HepG2 (cell line): ENCODE results near the gene ABAT. TPM values are rescaled to one million over a fixed set of nuclear protein-coding genes. Genes with fewer than 3 reads are reported as not detected.

Experiments used
- ATAC-seq: fragments of 200-7000 bp; cut with Tn5 transposase; 3 replicates; pipeline ENCODE4 v1.9.1; 2020; ENCODE audit warnings: mild to moderate bottlenecking, moderate library complexity
- BruUV-seq: library from RNA; stranded (reverse); fragments of 400-500 nt; replicated peaks from 2 replicates; lab custom pipeline; 2021; lab: Mats Ljungman, UMichigan
- CTCF ChIA-PET: fragments of 300-600 bp; formaldehyde crosslinking; extraction: SDS; loops from one replicate; lab custom pipeline; 2021; ENCODE audit warnings: low total read pairs, inconsistent platforms, low intra/inter-chr PET ratio; lab: Yijun Ruan, JAX
- POLR2A ChIA-PET: fragments of 350-600 bp; sonication (Branson Sonifier 250); formaldehyde crosslinking; loops from one replicate; lab custom pipeline; 2020; ENCODE audit warnings: antibody characterized with exemption, inconsistent platforms; lab: Yijun Ruan, JAX
- DNase-seq: peaks from one replicate; pipeline ENCODE4 v3.0.0-alpha.2; 2015; ENCODE audit warnings: low spot score
- FAIRE-seq: peaks from 3 replicates; lab custom pipeline; 2011; peaks lifted over from hg19 to GRCh38; lab: Jason Lieb, UNC
- H2AFZ ChIP-seq: one replicate; pipeline ENCODE4 v1.6.1; 2011; ENCODE audit warnings: low read length, inconsistent platforms
- H3K27ac ChIP-seq: fragments of 300-600 bp; 3 replicates; pipeline ENCODE4 v1.8.0; 2011; ENCODE audit warnings: mixed run types, mild to moderate bottlenecking, mixed read lengths, low read length, inconsistent platforms; ENCODE audit not compliant: insufficient read depth; ENCODE audit errors: extremely low read length
- H3K27me3 ChIP-seq, 2 experiments: fragments of 200-600 bp in 1 of 2; 2 replicates in 1 of 2; 3 replicates in 1 of 2; pipeline versions ENCODE4 v1.6.0 to v1.8.0; 2011; ENCODE audit warnings: low read length in 2 of 2, mild to moderate bottlenecking in 2 of 2, moderate library complexity in 2 of 2, inconsistent platforms in 1 of 2; ENCODE audit not compliant: insufficient read depth in 2 of 2, control insufficient read depth in 1 of 2
- H3K36me3 ChIP-seq, 2 experiments: fragments of 200-600 bp in 1 of 2; replicated peaks in 1 of 2; 2 replicates in 1 of 2; 3 replicates in 1 of 2; pipeline versions ENCODE4 v1.5.1 to v1.8.0; 2011; ENCODE audit warnings: low read length in 2 of 2, inconsistent platforms in 1 of 2; ENCODE audit not compliant: insufficient read depth in 2 of 2, control insufficient read depth in 1 of 2
- H3K4me1 ChIP-seq: 2 replicates; pipeline ENCODE4 v1.5.1; 2012; ENCODE audit warnings: low read length, inconsistent platforms; ENCODE audit not compliant: insufficient read depth
- H3K4me2 ChIP-seq: 2 replicates; pipeline ENCODE4 v1.6.0; 2011; ENCODE audit warnings: low read depth, low read length, inconsistent platforms
- H3K4me3 ChIP-seq, 3 experiments: fragments of 200-600 bp in 1 of 3; sonication (generic), shearing (Covaris generic) in 1 of 3; replicated peaks in 1 of 3; 2 replicates each; pipeline ENCODE4 v1.5.1; 2011 to 2016; ENCODE audit warnings: low read length in 3 of 3, inconsistent platforms in 2 of 3, low read depth in 2 of 3, mild to moderate bottlenecking in 2 of 3, control low read depth in 1 of 3, mixed read lengths in 1 of 3; ENCODE audit not compliant: insufficient read depth in 1 of 3
- H3K79me2 ChIP-seq: one replicate; pipeline ENCODE4 v1.6.1; 2011; ENCODE audit warnings: low read length, inconsistent platforms; ENCODE audit not compliant: insufficient read depth
- H3K9ac ChIP-seq: 2 replicates; pipeline ENCODE4 v1.6.0; 2011; ENCODE audit warnings: mild to moderate bottlenecking, low read depth, low read length, inconsistent platforms; ENCODE audit not compliant: insufficient read depth
- H3K9me3 ChIP-seq: 2 replicates; pipeline ENCODE4 v1.5.1; 2012; ENCODE audit warnings: mild to moderate bottlenecking, low read length
- H4K20me1 ChIP-seq: 2 replicates; pipeline ENCODE4 v1.6.0; 2011; ENCODE audit warnings: inconsistent platforms, mild to moderate bottlenecking, low read length, moderate library complexity; ENCODE audit not compliant: insufficient read depth
- CREB1 ChIP-seq, 2 experiments: fragments of 450-650 bp in 1 of 2; IDR thresholded peaks; 2 replicates each; pipeline ENCODE4 v1.6.1; 2016 to 2017; ENCODE audit warnings: control low read depth in 1 of 2, mild to moderate bottlenecking in 1 of 2, missing compliant biosample characterization in 1 of 2, missing genetic modification characterization in 1 of 2
- EEA1 ChIP-seq: sonication (generic); formaldehyde crosslinking; IDR thresholded peaks from 2 replicates; pipeline ENCODE4 v1.5.1; 2020; ENCODE audit warnings: mild to moderate bottlenecking, missing genetic modification reagents, borderline replicate concordance
- GLMP ChIP-seq: sonication (generic); formaldehyde crosslinking; IDR thresholded peaks from 2 replicates; pipeline ENCODE4 v1.9.0; 2021; ENCODE audit warnings: missing genetic modification reagents, mild to moderate bottlenecking, borderline replicate concordance
- HMG20B ChIP-seq: conservative IDR thresholded peaks from 2 replicates; pipeline ENCODE4 v1.6.1; 2016; ENCODE audit warnings: missing genetic modification reagents, missing compliant biosample characterization
- KDM1A ChIP-seq: IDR thresholded peaks from 2 replicates; pipeline ENCODE4 v1.6.1; 2016; ENCODE audit warnings: missing compliant biosample characterization
- RBM39 ChIP-seq: fragments of 200-400 bp; formaldehyde crosslinking; IDR thresholded peaks from one replicate; pipeline ENCODE4 v1.6.1; 2018; ENCODE audit warnings: antibody characterized with exemption, mild to moderate bottlenecking, low read depth, low read length; ENCODE audit not compliant: poor library complexity, severe bottlenecking
- THAP8 ChIP-seq: sonication (generic); formaldehyde crosslinking; IDR thresholded peaks from 2 replicates; pipeline ENCODE4 v1.5.1; 2020; ENCODE audit warnings: missing genetic modification reagents, mild to moderate bottlenecking, borderline replicate concordance
- THAP9 ChIP-seq: sonication (generic); formaldehyde crosslinking; IDR thresholded peaks from 2 replicates; pipeline ENCODE4; 2020; ENCODE audit warnings: missing genetic modification reagents, mild to moderate bottlenecking, borderline replicate concordance
- TOPORS ChIP-seq: sonication (generic); formaldehyde crosslinking; IDR thresholded peaks from 2 replicates; pipeline ENCODE4 v1.8.0; 2023; ENCODE audit warnings: mild to moderate bottlenecking, missing genetic modification reagents
- ZKSCAN5 ChIP-seq: sonication (generic); formaldehyde crosslinking; IDR thresholded peaks from 2 replicates; pipeline ENCODE4 v1.5.1; 2020; ENCODE audit warnings: mild to moderate bottlenecking, missing genetic modification reagents
- ZNF335 ChIP-seq: sonication (generic); formaldehyde crosslinking; IDR thresholded peaks from 2 replicates; pipeline ENCODE4 v1.4.0; 2020; ENCODE audit warnings: missing genetic modification reagents
- ZNF501 ChIP-seq: sonication (generic); formaldehyde crosslinking; IDR thresholded peaks from 2 replicates; pipeline ENCODE4 v1.5.1; 2020; ENCODE audit warnings: mild to moderate bottlenecking, moderate library complexity, missing genetic modification reagents
- ZNF776 ChIP-seq: sonication (generic); formaldehyde crosslinking; IDR thresholded peaks from 2 replicates; pipeline ENCODE4 v1.4.0; 2020; ENCODE audit warnings: mild to moderate bottlenecking, missing genetic modification reagents
- ZNF780A ChIP-seq: sonication (generic); formaldehyde crosslinking; IDR thresholded peaks from 2 replicates; pipeline ENCODE4 v1.8.0; 2022; ENCODE audit warnings: mild to moderate bottlenecking, missing genetic modification reagents, moderate library complexity
- ZNF784 ChIP-seq: sonication (generic); formaldehyde crosslinking; IDR thresholded peaks from 2 replicates; pipeline ENCODE4 v1.5.1; 2020; ENCODE audit warnings: missing genetic modification reagents, mild to moderate bottlenecking, borderline replicate concordance
- ZNF788 ChIP-seq: sonication (generic); formaldehyde crosslinking; IDR thresholded peaks from 2 replicates; pipeline ENCODE4 v1.5.0; 2020; ENCODE audit warnings: mild to moderate bottlenecking, missing genetic modification reagents, borderline replicate concordance
- WGBS: methylation state at CpG from one replicate; pipeline ENCODE4 v1.1.6; 2017; ENCODE audit warnings: low lambda C conversion rate; 5-methylcytosine and 5-hydroxymethylcytosine counted together
- in situ Hi-C: cut with HindIII; loops from 2 replicates; pipeline ENCODE4 v1.10.0; 2017; ENCODE audit warnings: low pct_unique_long_range_greater_than_20kb; ENCODE audit not compliant: extremely low pct_ligation_motif_present
- intact Hi-C: fragments of 100-400 bp; cut with micrococcal nuclease; formaldehyde crosslinking; loops from one replicate; pipeline ENCODE4 v1.10.0; 2022; ENCODE audit not compliant: unreplicated experiment
- polyA plus RNA-seq, 8 experiments: library from polyadenylated mRNA; depleted of rRNA in 3 of 8; stranded (reverse) in 7 of 8; unstranded in 1 of 8; fragments of >200 nt; fragmentation: Illumina TruSeq in 4 of 8; extraction: Trizol in 4 of 8; gene quantifications; 2 replicates each; pipeline versions ENCODE4 v1.2.1 to v1.2.3, GENCODE V29; 2011 to 2016; ENCODE audit warnings: low read depth in 4 of 8, missing spikeins in 1 of 8, mixed read lengths in 1 of 8; ENCODE audit not compliant: insufficient read depth in 1 of 8
- total RNA-seq, 5 experiments: library from RNA; depleted of rRNA; stranded (reverse); fragments of >200 nt; fragmentation: Illumina TruSeq; extraction: Trizol; gene quantifications; 2 replicates each; pipeline ENCODE4 v1.2.3, GENCODE V29; 2016; ENCODE audit warnings: low read depth in 1 of 5

ABAT gene
- total and polyA plus RNA-seq, 2 of the 13 experiments (the other 11 are each of a cell fraction or from before 2014, with no cell fraction given): 47.6 to 97.3 TPM

GRCh38 chr16:8798174-8798527 lies 123.7 kb downstream of the ABAT start (continued):
- TF ChIP-seq THAP9 (CRISPR knock-in tag): no peak
- TF ChIP-seq ZNF780A (CRISPR knock-in tag): no peak
- 0 out of 2 replicates have a peak, but pooled peaks have one; percentile 55 for TF ChIP-seq KDM1A (CRISPR knock-in tag)
- no peak for TF ChIP-seq HMG20B (CRISPR knock-in tag)
- 0 out of 2 replicates have a peak, but pooled peaks have one; percentile 62 for TF ChIP-seq ZNF501
- no peak for TF ChIP-seq ZNF788 (CRISPR knock-in tag)
- TF ChIP-seq THAP8 (CRISPR knock-in tag): 0 out of 2 replicates have a peak, but pooled peaks have one; percentile 11

GRCh38 chr16:8798535-8799157 lies 124.2 kb downstream of the ABAT start:
- BruUV-seq: no TSS peak
- no peak for FAIRE-seq
- TF ChIP-seq TOPORS (CRISPR knock-in tag): no peak
- no peak for TF ChIP-seq ZNF784 (CRISPR knock-in tag)
- TF ChIP-seq GLMP (CRISPR knock-in tag): no peak
- peak; percentile 55; the same call in 1 of the 2 replicates for TF ChIP-seq CREB1 (IDR thresholded peaks at IDR 0.05)
- TF ChIP-seq CREB1 (CRISPR knock-in tag; IDR thresholded peaks at IDR 0.05): no peak
- TF ChIP-seq EEA1: peak; percentile 5; the same call in 1 of the 2 replicates
- no peak for TF ChIP-seq RBM39
- TF ChIP-seq ZNF776 (CRISPR knock-in tag): no peak
- no peak for TF ChIP-seq ZNF335 (CRISPR knock-in tag)
- no peak for TF ChIP-seq ZKSCAN5 (CRISPR knock-in tag)

More at GRCh38 chr16:8798535-8799157, 124.2 kb downstream of the ABAT start:
- in situ Hi-C loops: loop anchor here (5.0 kb wide), 2 partner anchors 141 to 231 kb away; no protein-coding TSS in a partner anchor
- ChIA-PET CTCF (no interaction called here), POLR2A (interaction anchor here (0.8 to 2.5 kb wide), 5 partner anchors 10 to 165 kb away, joined by 3 to 19 read pairs (median 4); partner anchors contain the start of gene USP7)
- peaks cover 72% of the 10 kb centered on the region for H3K79me2 ChIP-seq
- intact Hi-C loops: loop anchor here (1.0 to 2.0 kb wide), 2 partner anchors 82 to 124 kb away; partner anchors contain the start of gene ABAT
- H3K27me3 ChIP-seq: no peaks in the 10 kb centered on the region; a peak in 1 of 5 replicates
- DNase-seq (no peak), ATAC-seq (peak; percentile 19)
- peak overlapping the region; percentile 93 for H3K9ac ChIP-seq
- H3K4me2 ChIP-seq: peak overlapping the region; percentile 95
- H2AFZ ChIP-seq: no peak overlapping the region
- H4K20me1 ChIP-seq: peaks cover 16% of the 10 kb centered on the region
- peaks cover 45% of the 10 kb centered on the region for H3K4me1 ChIP-seq
- peaks cover 13 to 38% of the 10 kb centered on the region in 2 experiments for H3K36me3 ChIP-seq
- H3K9me3 ChIP-seq: no peaks in the 10 kb centered on the region
- WGBS: 9% methylated on average over 7 of the region's 7 CpGs
- peak overlapping the region; percentile 85 to 87 (median 86) for H3K4me3 ChIP-seq
- peak overlapping the region; percentile 70 for H3K27ac ChIP-seq
